Astrocyte of the hippocampus (primary cell): ENCODE data around the gene VCL.

ENCODE experiments used
- DNase-seq: peaks from one replicate; pipeline ENCODE4 v3.0.0; 2011; ENCODE audit warnings: low read depth, low spot score

VCL gene

GRCh38 chr10:74075906-74076305 lies 78.0 kb downstream of the VCL start:
- no peak for DNase-seq

- no peak for DNase-seq
Observed at GRCh38 chr10:74076961-74077360, 79.0 kb downstream of the VCL start.

- DNase-seq = no peak
Observed at GRCh38 chr10:74077416-74077815, 79.5 kb downstream of the VCL start.

GRCh38 chr10:74078037-74078436 lies 80.1 kb downstream of the VCL start:
- DNase-seq = peak; percentile 80

- DNase-seq = no peak
Observed at GRCh38 chr10:74079028-74079935, 81.4 kb downstream of the VCL start.

GRCh38 chr10:74079936-74080590 lies 82.1 kb downstream of the VCL start:
- peak; percentile 50 for DNase-seq

GRCh38 chr10:74081192-74081803 lies 83.4 kb downstream of the VCL start:
- peak; percentile 67 for DNase-seq

- no peak for DNase-seq
Observed at GRCh38 chr10:74081941-74082718, 84.2 kb downstream of the VCL start.

GRCh38 chr10:74083304-74083703 lies 85.4 kb downstream of the VCL start:
- DNase-seq = no peak

- DNase-seq = no peak
Observed at GRCh38 chr10:74084955-74085354, 87.0 kb downstream of the VCL start.

GRCh38 chr10:74086317-74086716 lies 88.4 kb downstream of the VCL start:
- DNase-seq = no peak

- DNase-seq = no peak
Observed at GRCh38 chr10:74088722-74089121, 90.8 kb downstream of the VCL start.

- DNase-seq = no peak
Observed at GRCh38 chr10:74092372-74092771, 94.5 kb downstream of the VCL start.

GRCh38 chr10:74093530-74094164 lies 95.7 kb downstream of the VCL start:
- no peak for DNase-seq

- DNase-seq = no peak
Observed at GRCh38 chr10:74094231-74094630, 96.3 kb downstream of the VCL start.

GRCh38 chr10:74096777-74097176 lies 98.9 kb downstream of the VCL start:
- DNase-seq = no peak

GRCh38 chr10:74097776-74098175 lies 99.9 kb downstream of the VCL start:
- no peak for DNase-seq

GRCh38 chr10:74099420-74099819 lies 101.5 kb downstream of the VCL start:
- DNase-seq = no peak

- no peak for DNase-seq
Observed at GRCh38 chr10:74099836-74100235, 101.9 kb downstream of the VCL start.

GRCh38 chr10:74103560-74104258 lies 105.8 kb downstream of the VCL start:
- peak; percentile 44 for DNase-seq

- no peak for DNase-seq
Observed at GRCh38 chr10:74104480-74104879, 106.6 kb downstream of the VCL start.
